SK-N-SH treated with all-trans-retinoic acid at 6 μM for 48 hours (cell line): Measurements from ENCODE around the gene MRPL3.

ENCODE experiments used
- ATAC-seq: fragments of 200-7000 bp; cut with Tn5 transposase; 3 replicates; pipeline ENCODE4 v1.9.1; 2020; ENCODE audit warnings: mild to moderate bottlenecking, moderate library complexity
- ARNTL ChIP-seq: fragments of 450-650 bp; formaldehyde crosslinking; IDR thresholded peaks from 2 replicates; pipeline ENCODE4 v1.5.0; 2020; ENCODE audit warnings: low read depth, mild to moderate bottlenecking, moderate library complexity, borderline replicate concordance
- BACH2 ChIP-seq: fragments of 250-450 bp; sonication (Bioruptor Pico); IDR thresholded peaks from 2 replicates; pipeline ENCODE4 v1.9.0; 2021; ENCODE audit warnings: mild to moderate bottlenecking, borderline replicate concordance
- CREB5 ChIP-seq: fragments of 250-450 bp; sonication (Bioruptor Pico); IDR thresholded peaks from 2 replicates; pipeline ENCODE4 v1.5.1; 2020; ENCODE audit warnings: low read depth, mild to moderate bottlenecking, moderate library complexity
- CSDC2 ChIP-seq: fragments of 250-450 bp; sonication (Bioruptor Pico); IDR thresholded peaks from 2 replicates; pipeline ENCODE4 v1.5.0; 2020; ENCODE audit warnings: mild to moderate bottlenecking, moderate library complexity
- ESRRG ChIP-seq: fragments of 250-450 bp; sonication (Bioruptor Pico); IDR thresholded peaks from 2 replicates; pipeline ENCODE4 v1.6.1; 2021; ENCODE audit warnings: mild to moderate bottlenecking
- GLIS3 ChIP-seq: fragments of 250-450 bp; sonication (Bioruptor Pico); IDR thresholded peaks from 2 replicates; pipeline ENCODE4 v1.5.0; 2020; ENCODE audit warnings: mild to moderate bottlenecking, moderate library complexity
- ISL1 ChIP-seq: fragments of 250-450 bp; sonication (Bioruptor Pico); IDR thresholded peaks from 2 replicates; pipeline ENCODE4 v2.1.2; 2022; ENCODE audit warnings: mild to moderate bottlenecking, moderate library complexity
- OSR1 ChIP-seq: fragments of 250-450 bp; sonication (Bioruptor Pico); IDR thresholded peaks from 2 replicates; pipeline ENCODE4 v1.8.0; 2022; ENCODE audit warnings: moderate library complexity, mild to moderate bottlenecking, inconsistent platforms
- PATZ1 ChIP-seq: fragments of 250-450 bp; sonication (Bioruptor Pico); IDR thresholded peaks from 2 replicates; pipeline ENCODE4 v1.8.0; 2020; ENCODE audit warnings: mild to moderate bottlenecking, moderate library complexity, borderline replicate concordance
- POU6F1 ChIP-seq: fragments of 250-450 bp; sonication (Bioruptor Pico); IDR thresholded peaks from 2 replicates; pipeline ENCODE4 v1.8.0; 2021; ENCODE audit warnings: low read depth, mild to moderate bottlenecking, moderate library complexity, borderline replicate concordance
- PPARA ChIP-seq: fragments of 250-450 bp; sonication (Bioruptor Pico); IDR thresholded peaks from 2 replicates; pipeline ENCODE4 v1.5.0; 2020; ENCODE audit warnings: mild to moderate bottlenecking, borderline replicate concordance
- RARB ChIP-seq: fragments of 250-450 bp; sonication (Bioruptor Pico); IDR thresholded peaks from 2 replicates; pipeline ENCODE4 v1.8.0; 2021; ENCODE audit warnings: mild to moderate bottlenecking, moderate library complexity
- SNAI2 ChIP-seq: fragments of 250-450 bp; sonication (Bioruptor Pico); IDR thresholded peaks from 2 replicates; pipeline ENCODE4 v1.5.0; 2020; ENCODE audit warnings: mild to moderate bottlenecking, moderate library complexity
- TCF4 ChIP-seq: fragments of 250-450 bp; sonication (Bioruptor Pico); IDR thresholded peaks from 2 replicates; pipeline ENCODE4 v1.8.0; 2021; ENCODE audit warnings: mild to moderate bottlenecking, moderate library complexity, borderline replicate concordance
- TOX ChIP-seq: fragments of 250-450 bp; sonication (Bioruptor Pico); IDR thresholded peaks from 2 replicates; pipeline ENCODE4 v1.8.0; 2021; ENCODE audit warnings: mild to moderate bottlenecking, moderate library complexity, borderline replicate concordance
- ZC3H10 ChIP-seq: fragments of 250-450 bp; sonication (Bioruptor Pico); IDR thresholded peaks from 2 replicates; pipeline ENCODE4 v1.5.1; 2021; ENCODE audit warnings: mild to moderate bottlenecking, moderate library complexity
- ZFP3 ChIP-seq: fragments of 250-450 bp; sonication (Bioruptor Pico); IDR thresholded peaks from 2 replicates; pipeline ENCODE4 v1.5.0; 2020; ENCODE audit warnings: mild to moderate bottlenecking, moderate library complexity
- ZNF565 ChIP-seq: fragments of 450-650 bp; formaldehyde crosslinking; conservative IDR thresholded peaks from 2 replicates; pipeline ENCODE4 v1.5.0; 2020; ENCODE audit warnings: low read depth, mild to moderate bottlenecking, moderate library complexity
- ZNF70 ChIP-seq: fragments of 450-650 bp; formaldehyde crosslinking; IDR thresholded peaks from 2 replicates; pipeline ENCODE4 v1.5.0; 2020; ENCODE audit warnings: mild to moderate bottlenecking, moderate library complexity
- ZNF8 ChIP-seq: fragments of 450-650 bp; formaldehyde crosslinking; IDR thresholded peaks from 2 replicates; pipeline ENCODE4 v1.5.0; 2020; ENCODE audit warnings: mild to moderate bottlenecking, moderate library complexity
- TF ChIP-seq, protein P1 (sequence below): fragments of 250-450 bp; sonication (Bioruptor Pico); IDR thresholded peaks from 2 replicates; pipeline ENCODE4 v1.5.0; 2020; ENCODE audit warnings: mild to moderate bottlenecking, moderate library complexity
- TF ChIP-seq, protein P2 (sequence below): fragments of 250-450 bp; sonication (Bioruptor Pico); IDR thresholded peaks from 2 replicates; pipeline ENCODE4 v1.5.1; 2021; ENCODE audit warnings: mild to moderate bottlenecking, moderate library complexity

MRPL3 gene

DNA sequence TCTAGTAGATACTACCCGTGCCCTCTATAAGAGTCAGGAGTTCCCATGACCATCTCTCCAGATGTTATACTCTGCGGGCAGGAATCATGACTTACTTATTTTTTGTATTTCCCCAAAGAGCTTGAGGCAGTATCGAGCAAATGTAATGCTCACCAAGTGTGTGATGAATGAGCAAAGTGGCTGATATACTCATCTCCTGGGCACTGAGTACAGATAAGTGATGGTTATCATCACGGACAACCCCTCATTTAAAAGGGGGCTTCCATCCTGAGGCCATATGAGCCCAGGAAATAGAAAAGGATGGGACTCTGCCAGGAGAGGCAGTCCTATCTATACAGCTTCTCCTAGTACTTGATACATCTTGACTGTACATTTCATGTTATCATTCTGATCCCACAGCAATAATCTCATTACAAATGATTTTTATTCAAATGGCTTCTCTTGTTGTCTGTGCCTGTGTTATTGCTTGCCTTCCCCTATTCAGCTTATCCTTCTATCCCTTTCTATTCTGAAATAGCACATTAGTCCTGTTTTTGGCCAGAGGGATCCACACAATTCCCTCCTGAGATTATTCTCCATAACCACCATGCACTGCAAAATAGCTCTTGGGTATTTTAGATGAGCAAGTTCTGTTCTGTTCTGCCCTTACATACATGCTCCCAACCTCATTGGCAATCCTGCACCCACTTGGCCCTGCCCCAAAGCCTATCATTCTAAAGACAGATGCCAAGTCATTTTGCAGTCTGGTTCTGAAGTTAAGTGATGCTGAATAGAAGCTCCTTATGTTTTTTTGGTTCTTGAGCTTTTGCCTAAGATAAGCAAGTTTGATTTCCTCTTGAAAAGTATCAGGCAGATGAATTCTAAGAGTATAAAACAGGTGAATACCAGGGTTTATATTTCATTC lies 48.0 kb upstream of the MRPL3 start:
- no peak; the same call in 2 of the 3 replicates for ATAC-seq
- no peak for TF ChIP-seq CREB5 (CRISPR knock-in tag)
- TF ChIP-seq PATZ1 (CRISPR knock-in tag) = no peak
- no peak for TF ChIP-seq PPARA (CRISPR knock-in tag)
- TF ChIP-seq, protein P1, sequence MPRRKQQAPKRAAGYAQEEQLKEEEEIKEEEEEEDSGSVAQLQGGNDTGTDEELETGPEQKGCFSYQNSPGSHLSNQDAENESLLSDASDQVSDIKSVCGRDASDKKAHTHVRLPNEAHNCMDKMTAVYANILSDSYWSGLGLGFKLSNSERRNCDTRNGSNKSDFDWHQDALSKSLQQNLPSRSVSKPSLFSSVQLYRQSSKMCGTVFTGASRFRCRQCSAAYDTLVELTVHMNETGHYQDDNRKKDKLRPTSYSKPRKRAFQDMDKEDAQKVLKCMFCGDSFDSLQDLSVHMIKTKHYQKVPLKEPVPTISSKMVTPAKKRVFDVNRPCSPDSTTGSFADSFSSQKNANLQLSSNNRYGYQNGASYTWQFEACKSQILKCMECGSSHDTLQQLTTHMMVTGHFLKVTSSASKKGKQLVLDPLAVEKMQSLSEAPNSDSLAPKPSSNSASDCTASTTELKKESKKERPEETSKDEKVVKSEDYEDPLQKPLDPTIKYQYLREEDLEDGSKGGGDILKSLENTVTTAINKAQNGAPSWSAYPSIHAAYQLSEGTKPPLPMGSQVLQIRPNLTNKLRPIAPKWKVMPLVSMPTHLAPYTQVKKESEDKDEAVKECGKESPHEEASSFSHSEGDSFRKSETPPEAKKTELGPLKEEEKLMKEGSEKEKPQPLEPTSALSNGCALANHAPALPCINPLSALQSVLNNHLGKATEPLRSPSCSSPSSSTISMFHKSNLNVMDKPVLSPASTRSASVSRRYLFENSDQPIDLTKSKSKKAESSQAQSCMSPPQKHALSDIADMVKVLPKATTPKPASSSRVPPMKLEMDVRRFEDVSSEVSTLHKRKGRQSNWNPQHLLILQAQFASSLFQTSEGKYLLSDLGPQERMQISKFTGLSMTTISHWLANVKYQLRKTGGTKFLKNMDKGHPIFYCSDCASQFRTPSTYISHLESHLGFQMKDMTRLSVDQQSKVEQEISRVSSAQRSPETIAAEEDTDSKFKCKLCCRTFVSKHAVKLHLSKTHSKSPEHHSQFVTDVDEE (CRISPR knock-in tag) = no peak
- TF ChIP-seq, protein P2, sequence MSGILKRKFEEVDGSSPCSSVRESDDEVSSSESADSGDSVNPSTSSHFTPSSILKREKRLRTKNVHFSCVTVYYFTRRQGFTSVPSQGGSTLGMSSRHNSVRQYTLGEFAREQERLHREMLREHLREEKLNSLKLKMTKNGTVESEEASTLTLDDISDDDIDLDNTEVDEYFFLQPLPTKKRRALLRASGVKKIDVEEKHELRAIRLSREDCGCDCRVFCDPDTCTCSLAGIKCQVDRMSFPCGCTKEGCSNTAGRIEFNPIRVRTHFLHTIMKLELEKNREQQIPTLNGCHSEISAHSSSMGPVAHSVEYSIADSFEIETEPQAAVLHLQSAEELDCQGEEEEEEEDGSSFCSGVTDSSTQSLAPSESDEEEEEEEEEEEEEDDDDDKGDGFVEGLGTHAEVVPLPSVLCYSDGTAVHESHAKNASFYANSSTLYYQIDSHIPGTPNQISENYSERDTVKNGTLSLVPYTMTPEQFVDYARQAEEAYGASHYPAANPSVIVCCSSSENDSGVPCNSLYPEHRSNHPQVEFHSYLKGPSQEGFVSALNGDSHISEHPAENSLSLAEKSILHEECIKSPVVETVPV (CRISPR knock-in tag) = no peak
- no peak for TF ChIP-seq POU6F1 (CRISPR knock-in tag)
- no peak for TF ChIP-seq OSR1 (CRISPR knock-in tag)
- no peak for TF ChIP-seq ZC3H10
- TF ChIP-seq ESRRG (CRISPR knock-in tag) = no peak
- no peak for TF ChIP-seq ZNF565 (CRISPR knock-in tag)
- no peak for TF ChIP-seq BACH2 (CRISPR knock-in tag)
- no peak for TF ChIP-seq ZNF8 (CRISPR knock-in tag)
- no peak for TF ChIP-seq TOX (CRISPR knock-in tag)
- TF ChIP-seq TCF4 (CRISPR knock-in tag) = no peak
- TF ChIP-seq GLIS3 (CRISPR knock-in tag) = no peak
- no peak for TF ChIP-seq ZNF70
- TF ChIP-seq CSDC2 (CRISPR knock-in tag) = no peak
- no peak for TF ChIP-seq ZFP3 (CRISPR knock-in tag)
- no peak for TF ChIP-seq ISL1 (CRISPR knock-in tag)
- no peak for TF ChIP-seq SNAI2 (CRISPR knock-in tag)

- ATAC-seq = no peak
- no peak for TF ChIP-seq CSDC2 (CRISPR knock-in tag)
- no peak for TF ChIP-seq RARB (CRISPR knock-in tag)
- TF ChIP-seq ARNTL (CRISPR knock-in tag) = no peak
- TF ChIP-seq POU6F1 (CRISPR knock-in tag) = no peak
- no peak for TF ChIP-seq ZFP3 (CRISPR knock-in tag)
- no peak for TF ChIP-seq TOX (CRISPR knock-in tag)
- no peak for TF ChIP-seq CREB5 (CRISPR knock-in tag)
- no peak for TF ChIP-seq PATZ1 (CRISPR knock-in tag)
- no peak for TF ChIP-seq ZC3H10
These were observed 46.6 kb upstream of the MRPL3 start for GRCh38 chr3:131549340-131549739.
